ENCODE data around the gene XPNPEP1.

XPNPEP1 gene

GRCh38 chr10:109898666-109899355 lies 24.5 kb downstream of the XPNPEP1 start:
- Histone ChIP-seq H3K9ac (ENCODE audit: insufficient read length, low read depth) (no peak overlapping the region), H3K36me3 (ENCODE audit: insufficient read depth, insufficient read length, low read length) (peaks cover 27% of the 10 kb centered on the region), H3K4me3 (ENCODE audit: insufficient read length, low read depth) (no peak overlapping the region), H3K4me1 (ENCODE audit: insufficient read depth, insufficient read length) (no peaks in the 10 kb centered on the region), H3K27me3 (ENCODE audit: insufficient read depth, insufficient read length) (no peaks in the 10 kb centered on the region), H3K9me3 (ENCODE audit: insufficient read depth, low read length) (no peaks in the 10 kb centered on the region)
- DNase-seq (ENCODE audit: low read depth, low spot score) = no peak
- TF ChIP-seq ZNF274 (IDR thresholded peaks at IDR 0.05; ENCODE audit: low read depth, low read length) = no peak
- TF ChIP-seq SUZ12 (IDR thresholded peaks at IDR 0.05; ENCODE audit: extremely low read depth, insufficient read depth, insufficient read length) = no peak
- no peak for TF ChIP-seq YY1 (IDR thresholded peaks at IDR 0.05; ENCODE audit: insufficient read depth, insufficient read length)

GRCh38 chr10:109898007-109898406 lies 25.3 kb downstream of the XPNPEP1 start:
- H3K4me1 ChIP-seq (ENCODE audit: insufficient read depth, insufficient read length) = no peaks in the 10 kb centered on the region
- TF ChIP-seq ZNF274 (IDR thresholded peaks at IDR 0.05; ENCODE audit: low read depth, low read length) (no peak), SUZ12 (IDR thresholded peaks at IDR 0.05; ENCODE audit: extremely low read depth, insufficient read depth, insufficient read length) (no peak), YY1 (IDR thresholded peaks at IDR 0.05; ENCODE audit: insufficient read depth, insufficient read length) (no peak)

DNA sequence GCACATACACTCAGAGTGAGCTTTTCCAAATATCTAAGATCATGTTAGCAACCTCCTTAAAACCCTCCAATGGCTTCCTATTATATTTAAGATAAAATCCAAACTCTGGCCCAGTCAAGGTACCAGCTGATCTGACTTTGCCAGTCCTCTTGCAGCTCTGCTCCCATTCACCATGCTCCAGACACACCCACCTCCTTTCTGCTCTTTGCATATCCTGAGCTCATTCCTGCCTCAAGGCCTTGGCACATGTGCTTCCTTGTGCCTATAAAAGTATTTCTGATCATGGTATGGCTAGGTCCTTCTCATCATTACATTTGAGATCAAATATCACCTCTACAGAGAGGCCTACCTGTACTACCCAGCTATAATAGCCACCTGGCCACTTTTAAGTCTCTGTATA lies 27.5 kb downstream of the XPNPEP1 start:
- Histone ChIP-seq H3K9ac (ENCODE audit: insufficient read length, low read depth) (no peak overlapping the region), H3K36me3 (ENCODE audit: insufficient read depth, insufficient read length, low read length) (peaks cover 34% of the 10 kb centered on the region), H3K4me1 (ENCODE audit: insufficient read depth, insufficient read length) (peaks cover 2% of the 10 kb centered on the region), H3K4me3 (ENCODE audit: insufficient read length, low read depth) (no peak overlapping the region), H3K27me3 (ENCODE audit: insufficient read depth, insufficient read length) (no peaks in the 10 kb centered on the region), H3K9me3 (ENCODE audit: insufficient read depth, low read length) (no peaks in the 10 kb centered on the region)
- no peak for DNase-seq (ENCODE audit: low read depth, low spot score)
- TF ChIP-seq ZNF274 (IDR thresholded peaks at IDR 0.05; ENCODE audit: low read depth, low read length) = no peak
- no peak for TF ChIP-seq YY1 (IDR thresholded peaks at IDR 0.05; ENCODE audit: insufficient read depth, insufficient read length)
- no peak for TF ChIP-seq SUZ12 (IDR thresholded peaks at IDR 0.05; ENCODE audit: extremely low read depth, insufficient read depth, insufficient read length)

More at GRCh38 chr10:109898007-109898406, 25.3 kb downstream of the XPNPEP1 start:
- no peak for DNase-seq (ENCODE audit: low read depth, low spot score)
- no peaks in the 10 kb centered on the region for H3K9me3 ChIP-seq (ENCODE audit: insufficient read depth, low read length)
- H3K4me3 ChIP-seq (ENCODE audit: insufficient read length, low read depth) = no peak overlapping the region
- H3K27me3 ChIP-seq (ENCODE audit: insufficient read depth, insufficient read length) = no peaks in the 10 kb centered on the region
- H3K36me3 ChIP-seq (ENCODE audit: insufficient read depth, insufficient read length, low read length) = peaks cover 27% of the 10 kb centered on the region
- H3K9ac ChIP-seq (ENCODE audit: insufficient read length, low read depth) = no peak overlapping the region

- H3K9me3 ChIP-seq (ENCODE audit: insufficient read depth, low read length) = no peaks in the 10 kb centered on the region
- H3K9ac ChIP-seq (ENCODE audit: insufficient read length, low read depth) = no peak overlapping the region
- H3K36me3 ChIP-seq (ENCODE audit: insufficient read depth, insufficient read length, low read length) = peaks cover 34% of the 10 kb centered on the region
- TF ChIP-seq YY1 (IDR thresholded peaks at IDR 0.05; ENCODE audit: insufficient read depth, insufficient read length) (no peak), SUZ12 (IDR thresholded peaks at IDR 0.05; ENCODE audit: extremely low read depth, insufficient read depth, insufficient read length) (no peak), ZNF274 (IDR thresholded peaks at IDR 0.05; ENCODE audit: low read depth, low read length) (no peak)
- no peak for DNase-seq (ENCODE audit: low read depth, low spot score)
- peaks cover 2% of the 10 kb centered on the region for H3K4me1 ChIP-seq (ENCODE audit: insufficient read depth, insufficient read length)
- no peak overlapping the region for H3K4me3 ChIP-seq (ENCODE audit: insufficient read length, low read depth)
- H3K27me3 ChIP-seq (ENCODE audit: insufficient read depth, insufficient read length) = no peaks in the 10 kb centered on the region
Measured at GRCh38 chr10:109895095-109895818, 28.1 kb downstream of the XPNPEP1 start.

DNA sequence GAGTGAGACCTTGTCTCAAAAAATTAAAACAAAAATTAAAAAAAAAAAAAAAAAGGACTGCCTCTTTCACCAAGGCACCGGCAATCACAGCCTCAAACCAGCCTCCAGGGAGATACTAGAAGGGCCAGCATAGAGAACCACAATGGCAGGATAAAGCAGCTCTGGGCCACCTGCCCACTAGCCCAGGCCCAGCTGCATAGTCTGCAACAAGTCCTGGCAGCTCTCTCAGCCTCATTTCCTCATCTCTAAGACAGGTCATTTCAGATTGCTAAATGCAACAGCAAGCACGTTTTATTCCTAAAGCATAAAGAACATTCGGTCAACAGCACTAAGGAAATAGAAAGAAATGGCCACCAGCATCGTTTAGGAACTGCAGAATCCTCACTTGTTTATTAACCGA lies 28.8 kb downstream of the XPNPEP1 start:
- peaks cover 2% of the 10 kb centered on the region for H3K4me1 ChIP-seq (ENCODE audit: insufficient read depth, insufficient read length)
- no peak overlapping the region for H3K4me3 ChIP-seq (ENCODE audit: insufficient read length, low read depth)
- H3K9ac ChIP-seq (ENCODE audit: insufficient read length, low read depth) = no peak overlapping the region
- TF ChIP-seq ZNF274 (IDR thresholded peaks at IDR 0.05; ENCODE audit: low read depth, low read length) (no peak), YY1 (IDR thresholded peaks at IDR 0.05; ENCODE audit: insufficient read depth, insufficient read length) (no peak), SUZ12 (IDR thresholded peaks at IDR 0.05; ENCODE audit: extremely low read depth, insufficient read depth, insufficient read length) (no peak)
- no peaks in the 10 kb centered on the region for H3K27me3 ChIP-seq (ENCODE audit: insufficient read depth, insufficient read length)
- peaks cover 33% of the 10 kb centered on the region for H3K36me3 ChIP-seq (ENCODE audit: insufficient read depth, insufficient read length, low read length)
- H3K9me3 ChIP-seq (ENCODE audit: insufficient read depth, low read length) = no peaks in the 10 kb centered on the region
- DNase-seq (ENCODE audit: low read depth, low spot score) = no peak

DNA sequence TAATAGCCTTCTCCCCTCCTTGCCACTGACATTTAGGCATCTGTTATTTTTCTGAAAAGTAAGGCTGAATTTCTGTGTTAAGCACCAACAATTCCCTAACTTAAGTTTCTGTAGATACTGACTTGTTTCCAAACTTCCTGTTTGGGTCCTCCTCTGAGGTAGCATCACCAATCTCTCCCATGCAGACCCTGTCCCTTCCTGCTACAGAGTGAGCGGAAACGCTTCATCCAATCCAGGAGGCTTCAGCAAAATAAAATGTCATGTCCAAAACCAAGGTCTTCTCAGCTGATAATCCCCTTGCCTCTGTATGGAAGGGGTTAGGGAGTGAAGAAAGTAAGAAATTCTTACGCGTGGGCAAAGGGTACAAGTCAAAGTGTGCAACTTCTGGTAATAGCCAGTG lies 29.9 kb downstream of the XPNPEP1 start:
- Histone ChIP-seq H3K9me3 (ENCODE audit: insufficient read depth, low read length) (no peaks in the 10 kb centered on the region), H3K4me1 (ENCODE audit: insufficient read depth, insufficient read length) (peaks cover 2% of the 10 kb centered on the region), H3K4me3 (ENCODE audit: insufficient read length, low read depth) (no peak overlapping the region), H3K27me3 (ENCODE audit: insufficient read depth, insufficient read length) (no peaks in the 10 kb centered on the region), H3K36me3 (ENCODE audit: insufficient read depth, insufficient read length, low read length) (peaks cover 28% of the 10 kb centered on the region), H3K9ac (ENCODE audit: insufficient read length, low read depth) (no peak overlapping the region)
- no peak for TF ChIP-seq ZNF274 (IDR thresholded peaks at IDR 0.05; ENCODE audit: low read depth, low read length)
- TF ChIP-seq SUZ12 (IDR thresholded peaks at IDR 0.05; ENCODE audit: extremely low read depth, insufficient read depth, insufficient read length) = no peak
- no peak for TF ChIP-seq YY1 (IDR thresholded peaks at IDR 0.05; ENCODE audit: insufficient read depth, insufficient read length)
- DNase-seq (ENCODE audit: low read depth, low spot score) = no peak

GRCh38 chr10:109892931-109893330 lies 30.4 kb downstream of the XPNPEP1 start:
- no peak overlapping the region for H3K4me3 ChIP-seq (ENCODE audit: insufficient read length, low read depth)
- H3K36me3 ChIP-seq (ENCODE audit: insufficient read depth, insufficient read length, low read length) = peaks cover 28% of the 10 kb centered on the region
- H3K27me3 ChIP-seq (ENCODE audit: insufficient read depth, insufficient read length) = no peaks in the 10 kb centered on the region
- no peak overlapping the region for H3K9ac ChIP-seq (ENCODE audit: insufficient read length, low read depth)
- no peak for DNase-seq (ENCODE audit: low read depth, low spot score)
- H3K9me3 ChIP-seq (ENCODE audit: insufficient read depth, low read length) = no peaks in the 10 kb centered on the region
- peaks cover 2% of the 10 kb centered on the region for H3K4me1 ChIP-seq (ENCODE audit: insufficient read depth, insufficient read length)
- no peak for TF ChIP-seq ZNF274 (IDR thresholded peaks at IDR 0.05; ENCODE audit: low read depth, low read length)
- no peak for TF ChIP-seq YY1 (IDR thresholded peaks at IDR 0.05; ENCODE audit: insufficient read depth, insufficient read length)
- TF ChIP-seq SUZ12 (IDR thresholded peaks at IDR 0.05; ENCODE audit: extremely low read depth, insufficient read depth, insufficient read length) = no peak
